DND-41 (cell line): ENCODE results near the gene CCDC74B.
"Not testable (repeated sequence)": the region's sequence is repeated elsewhere in the genome, so short reads cannot be mapped to it uniquely, and the experiment has no call there.

Experiments
- CTCF ChIP-seq: IDR thresholded peaks from 2 replicates; pipeline ENCODE4 v1.5.1; 2012; ENCODE audit warnings: borderline replicate concordance, low read length, moderate library complexity, mild to moderate bottlenecking; ENCODE audit not compliant: poor library complexity, severe bottlenecking; ENCODE audit errors: extremely low read depth
- EZH2 ChIP-seq: IDR thresholded peaks from 3 replicates; pipeline ENCODE4 v1.6.1; 2012; ENCODE audit warnings: borderline replicate concordance, low read depth, mild to moderate bottlenecking, moderate library complexity, low read length, inconsistent platforms; ENCODE audit not compliant: severe bottlenecking

GRCh38 chr2:130141002-130141401 lies 3.9 kb downstream of the CCDC74B start:
- TF ChIP-seq CTCF, EZH2: not testable (repeated sequence)
